ENCODE measurements around the gene ADGRG6.
"Not testable (repeated sequence)": the region's sequence is repeated elsewhere in the genome, so short reads cannot be mapped to it uniquely, and the experiment has no call there.

ADGRG6 gene

GRCh38 chr6:142301651-142302391 is at the start of gene ADGRG6:
ADGRG6 (plus strand) TSS chr6:142302007; CDS start chr6:142302330, 323 bp downstream.
- DNase-seq (ENCODE audit: low read depth): peak; percentile 36

GRCh38 chr6:142254513-142254912 is 47.3 kb upstream of the ADGRG6 start:
- DNase-seq (ENCODE audit: low read depth): no peak

GRCh38 chr6:142255785-142256184 is 46.0 kb upstream of the ADGRG6 start:
- no peak for DNase-seq (ENCODE audit: low read depth)

- DNase-seq (ENCODE audit: low read depth): no peak
Measured at GRCh38 chr6:142258305-142258704, 43.5 kb upstream of the ADGRG6 start.

GRCh38 chr6:142258757-142259156 is 43.0 kb upstream of the ADGRG6 start:
- DNase-seq (ENCODE audit: low read depth): no peak

- DNase-seq (ENCODE audit: low read depth): no peak
Measured at GRCh38 chr6:142260748-142261147, 41.1 kb upstream of the ADGRG6 start.

GRCh38 chr6:142262231-142262630 is 39.6 kb upstream of the ADGRG6 start:
- no peak for DNase-seq (ENCODE audit: low read depth)

GRCh38 chr6:142265476-142265875 is 36.3 kb upstream of the ADGRG6 start:
- DNase-seq (ENCODE audit: low read depth): no peak

GRCh38 chr6:142266060-142266459 is 35.7 kb upstream of the ADGRG6 start:
- DNase-seq (ENCODE audit: low read depth): no peak

GRCh38 chr6:142271476-142271875 is 30.3 kb upstream of the ADGRG6 start:
- no peak for DNase-seq (ENCODE audit: low read depth)

GRCh38 chr6:142274656-142275055 is 27.2 kb upstream of the ADGRG6 start:
- DNase-seq (ENCODE audit: low read depth): no peak

- DNase-seq (ENCODE audit: low read depth): no peak
Measured at GRCh38 chr6:142275236-142276006, 26.4 kb upstream of the ADGRG6 start.

GRCh38 chr6:142276256-142276655 is 25.6 kb upstream of the ADGRG6 start:
- no peak for DNase-seq (ENCODE audit: low read depth)

GRCh38 chr6:142279350-142280180 is 22.2 kb upstream of the ADGRG6 start:
- DNase-seq (ENCODE audit: low read depth): peak; percentile 39

- no peak for DNase-seq (ENCODE audit: low read depth)
Measured at GRCh38 chr6:142280265-142280664, 21.5 kb upstream of the ADGRG6 start.

- DNase-seq (ENCODE audit: low read depth): no peak
Measured at GRCh38 chr6:142280927-142281326, 20.9 kb upstream of the ADGRG6 start.

GRCh38 chr6:142283138-142283537 is 18.7 kb upstream of the ADGRG6 start:
- DNase-seq (ENCODE audit: low read depth): not testable (repeated sequence)

GRCh38 chr6:142284419-142284818 is 17.4 kb upstream of the ADGRG6 start:
- no peak for DNase-seq (ENCODE audit: low read depth)

GRCh38 chr6:142285235-142286087 is 16.3 kb upstream of the ADGRG6 start:
- no peak for DNase-seq (ENCODE audit: low read depth)

- no peak for DNase-seq (ENCODE audit: low read depth)
Measured at GRCh38 chr6:142286088-142286409, 15.8 kb upstream of the ADGRG6 start.

- no peak for DNase-seq (ENCODE audit: low read depth)
Measured at GRCh38 chr6:142289687-142290086, 12.1 kb upstream of the ADGRG6 start.

- no peak for DNase-seq (ENCODE audit: low read depth)
Measured at GRCh38 chr6:142290851-142291250, 11.0 kb upstream of the ADGRG6 start.

Data from HS-27A (cell line).